T-helper 2 cell treated with Interferon-gamma antibody and Interleukin-4, amounts not matched to agents 5 μg/mL and 100 μg/mL, for 36 hours (primary cell): ENCODE data around the gene TFR2.

Source experiments
- DNase-seq: peaks from one replicate; pipeline ENCODE4 v3.0.0; 2021; ENCODE audit warnings: low spot score
- H3K27ac Mint-ChIP-seq: one replicate; pipeline ENCODE4 v1.8.0; 2021; ENCODE audit warnings: mild to moderate bottlenecking, mixed read lengths
- H3K27me3 Mint-ChIP-seq: one replicate; pipeline ENCODE4 v1.8.0; 2021; ENCODE audit warnings: low read depth, mixed read lengths
- H3K36me3 Mint-ChIP-seq: one replicate; pipeline ENCODE4 v1.8.0; 2021; ENCODE audit warnings: low read depth, mixed read lengths
- H3K4me1 Mint-ChIP-seq: one replicate; pipeline ENCODE4 v1.8.0; 2021; ENCODE audit warnings: low read depth, mixed read lengths
- H3K4me3 Mint-ChIP-seq: one replicate; pipeline ENCODE4 v1.8.0; 2022; ENCODE audit warnings: mild to moderate bottlenecking, moderate library complexity, mixed read lengths
- H3K9me3 Mint-ChIP-seq: one replicate; pipeline ENCODE4 v1.8.0; 2021; ENCODE audit warnings: mixed read lengths

TFR2 gene

GRCh38 chr7:100584683-100585510 is 56.5 kb downstream of the TFR2 start:
- peaks cover 17% of the 10 kb centered on the region for H3K36me3 Mint-ChIP-seq
- peaks cover 17% of the 10 kb centered on the region for H3K4me1 Mint-ChIP-seq
- H3K4me3 Mint-ChIP-seq, result peak overlapping the region; percentile 98
- no peak for DNase-seq
- no peaks in the 10 kb centered on the region for H3K9me3 Mint-ChIP-seq
- peak overlapping the region; percentile 97 for H3K27ac Mint-ChIP-seq
- H3K27me3 Mint-ChIP-seq, result peaks cover 3% of the 10 kb centered on the region

- H3K4me1 Mint-ChIP-seq, result peaks cover 17% of the 10 kb centered on the region
- peak overlapping the region; percentile 98 for H3K4me3 Mint-ChIP-seq
- peaks cover under 1% of the 10 kb centered on the region for H3K27me3 Mint-ChIP-seq
- peaks cover 20% of the 10 kb centered on the region for H3K36me3 Mint-ChIP-seq
- DNase-seq, result no peak
- no peaks in the 10 kb centered on the region for H3K9me3 Mint-ChIP-seq
- peak overlapping the region; percentile 97 for H3K27ac Mint-ChIP-seq
Measured at GRCh38 chr7:100584054-100584682, 57.2 kb downstream of the TFR2 start.

GRCh38 chr7:100583132-100584053 is 58.0 kb downstream of the TFR2 start:
- Mint-ChIP-seq H3K4me3 (peak overlapping the region; percentile 98), H3K9me3 (no peaks in the 10 kb centered on the region), H3K27me3 (no peaks in the 10 kb centered on the region), H3K4me1 (peaks cover 14% of the 10 kb centered on the region), H3K36me3 (peaks cover 26% of the 10 kb centered on the region), H3K27ac (peak overlapping the region; percentile 97)
- DNase-seq, result peak; percentile 78

- no peaks in the 10 kb centered on the region for H3K9me3 Mint-ChIP-seq
- H3K36me3 Mint-ChIP-seq, result peaks cover 33% of the 10 kb centered on the region
- H3K4me1 Mint-ChIP-seq, result peaks cover 13% of the 10 kb centered on the region
- H3K4me3 Mint-ChIP-seq, result peak overlapping the region; percentile 98
- no peaks in the 10 kb centered on the region for H3K27me3 Mint-ChIP-seq
- no peak for DNase-seq
- peak overlapping the region; percentile 97 for H3K27ac Mint-ChIP-seq
Measured at GRCh38 chr7:100582650-100583049, 58.7 kb downstream of the TFR2 start.

- Mint-ChIP-seq H3K27me3 (no peaks in the 10 kb centered on the region), H3K9me3 (no peaks in the 10 kb centered on the region), H3K36me3 (peaks cover 36% of the 10 kb centered on the region), H3K27ac (peak overlapping the region; percentile 97), H3K4me3 (peak overlapping the region; percentile 98), H3K4me1 (peaks cover 13% of the 10 kb centered on the region)
- no peak for DNase-seq
Measured at GRCh38 chr7:100582041-100582579, 59.2 kb downstream of the TFR2 start.

- Mint-ChIP-seq H3K4me1 (peaks cover 13% of the 10 kb centered on the region), H3K27ac (no peak overlapping the region), H3K27me3 (no peaks in the 10 kb centered on the region), H3K9me3 (no peaks in the 10 kb centered on the region), H3K4me3 (no peak overlapping the region), H3K36me3 (peaks cover 41% of the 10 kb centered on the region)
- DNase-seq, result no peak
Measured at GRCh38 chr7:100580466-100581283, 60.7 kb downstream of the TFR2 start.

- Mint-ChIP-seq H3K36me3 (peaks cover 42% of the 10 kb centered on the region), H3K27ac (no peak overlapping the region), H3K4me3 (no peak overlapping the region), H3K4me1 (peaks cover 4% of the 10 kb centered on the region), H3K9me3 (no peaks in the 10 kb centered on the region), H3K27me3 (no peaks in the 10 kb centered on the region)
- no peak for DNase-seq
Measured at GRCh38 chr7:100578246-100579183, 62.8 kb downstream of the TFR2 start.

- H3K4me1 Mint-ChIP-seq, result peaks cover 2% of the 10 kb centered on the region
Measured at GRCh38 chr7:100577507-100577906, 63.8 kb downstream of the TFR2 start.

GRCh38 chr7:100577103-100577502 is 64.2 kb downstream of the TFR2 start:
- no peaks in the 10 kb centered on the region for H3K9me3 Mint-ChIP-seq
- peaks cover 40% of the 10 kb centered on the region for H3K36me3 Mint-ChIP-seq
- H3K27ac Mint-ChIP-seq, result no peak overlapping the region
- H3K4me3 Mint-ChIP-seq, result no peak overlapping the region
- DNase-seq, result no peak
- H3K4me1 Mint-ChIP-seq, result no peaks in the 10 kb centered on the region
- no peaks in the 10 kb centered on the region for H3K27me3 Mint-ChIP-seq

More at GRCh38 chr7:100577507-100577906, 63.8 kb downstream of the TFR2 start:
- DNase-seq, result no peak
- Mint-ChIP-seq H3K27me3 (no peaks in the 10 kb centered on the region), H3K9me3 (no peaks in the 10 kb centered on the region), H3K4me3 (no peak overlapping the region), H3K36me3 (peaks cover 40% of the 10 kb centered on the region), H3K27ac (no peak overlapping the region)

GRCh38 chr7:100576384-100576993 is 64.9 kb downstream of the TFR2 start:
- Mint-ChIP-seq H3K4me3 (no peak overlapping the region), H3K27ac (no peak overlapping the region), H3K36me3 (peaks cover 37% of the 10 kb centered on the region), H3K9me3 (no peaks in the 10 kb centered on the region), H3K27me3 (no peaks in the 10 kb centered on the region), H3K4me1 (peaks cover 1% of the 10 kb centered on the region)
- no peak for DNase-seq

- Mint-ChIP-seq H3K4me1 (peaks cover 1% of the 10 kb centered on the region), H3K27me3 (no peaks in the 10 kb centered on the region), H3K9me3 (no peaks in the 10 kb centered on the region), H3K27ac (no peak overlapping the region), H3K4me3 (no peak overlapping the region), H3K36me3 (peaks cover 37% of the 10 kb centered on the region)
- DNase-seq, result no peak
Measured at GRCh38 chr7:100575746-100576383, 65.5 kb downstream of the TFR2 start.
